Upper lobe of right lung (tissue), 1 donor: Measurements from ENCODE around the gene CNPY2. TPM values are rescaled to one million over a fixed set of nuclear protein-coding genes. Genes with fewer than 3 reads are reported as not detected.
A peak's percentile ranks its signal among the peaks of the same experiment; 100 is the strongest.

Experiments used
- ATAC-seq: fragments of 200-7000 bp; cut with Tn5 transposase; one replicate; pipeline ENCODE4 v1.9.1; 2020; ENCODE audit warnings: mild to moderate bottlenecking, moderate library complexity
- DNase-seq: peaks from one replicate; pipeline ENCODE4 v3.0.0-alpha.2; 2020
- H3K27ac ChIP-seq: fragments of 200-600 bp; one replicate; pipeline ENCODE4 v1.8.0; 2022
- H3K27me3 ChIP-seq: fragments of 200-600 bp; one replicate; pipeline ENCODE4 v1.8.0; 2022; ENCODE audit warnings: mild to moderate bottlenecking
- H3K36me3 ChIP-seq: fragments of 200-600 bp; one replicate; pipeline ENCODE4 v1.8.0; 2022
- H3K4me1 ChIP-seq: fragments of 200-600 bp; one replicate; pipeline ENCODE4 v1.8.0; 2022
- H3K4me3 ChIP-seq: fragments of 200-600 bp; one replicate; pipeline ENCODE4 v1.8.0; 2022; ENCODE audit warnings: mild to moderate bottlenecking
- H3K9me3 ChIP-seq: fragments of 200-600 bp; one replicate; pipeline ENCODE4 v1.8.0; 2022
- intact Hi-C: fragments of 100-400 bp; cut with DNase I; formaldehyde crosslinking; loops from one replicate; pipeline ENCODE4 v1.11.0; 2022
- total RNA-seq: library from RNA; stranded (reverse); fragmentation: NEBNext Ultra II Directional; extraction: Animal tissue kit (Norgen Biotek cat#: 25700); gene quantifications from one replicate; pipeline ENCODE4 v1.2.1, GENCODE V29; 2021
- TF ChIP-seq, protein P1 (sequence below): fragments of 200-600 bp; IDR thresholded peaks from one replicate; pipeline ENCODE4 v1.8.0; 2022; ENCODE audit warnings: antibody characterized with exemption
- donor health status: DM: no; HTN: yes; CAD: no; lungs with severe emphysema.

The CNPY2 gene
- total RNA-seq, 1 donor from 2014 or later, result 101 TPM

- Histone ChIP-seq H3K9me3 (no peaks in the 10 kb centered on the region), H3K27me3 (no peaks in the 10 kb centered on the region), H3K4me3 (peak overlapping the region; percentile 93), H3K36me3 (peaks cover 51% of the 10 kb centered on the region), H3K27ac (peak overlapping the region; percentile 93), H3K4me1 (peaks cover 8% of the 10 kb centered on the region)
- no peak for DNase-seq
- TF ChIP-seq, protein P1, sequence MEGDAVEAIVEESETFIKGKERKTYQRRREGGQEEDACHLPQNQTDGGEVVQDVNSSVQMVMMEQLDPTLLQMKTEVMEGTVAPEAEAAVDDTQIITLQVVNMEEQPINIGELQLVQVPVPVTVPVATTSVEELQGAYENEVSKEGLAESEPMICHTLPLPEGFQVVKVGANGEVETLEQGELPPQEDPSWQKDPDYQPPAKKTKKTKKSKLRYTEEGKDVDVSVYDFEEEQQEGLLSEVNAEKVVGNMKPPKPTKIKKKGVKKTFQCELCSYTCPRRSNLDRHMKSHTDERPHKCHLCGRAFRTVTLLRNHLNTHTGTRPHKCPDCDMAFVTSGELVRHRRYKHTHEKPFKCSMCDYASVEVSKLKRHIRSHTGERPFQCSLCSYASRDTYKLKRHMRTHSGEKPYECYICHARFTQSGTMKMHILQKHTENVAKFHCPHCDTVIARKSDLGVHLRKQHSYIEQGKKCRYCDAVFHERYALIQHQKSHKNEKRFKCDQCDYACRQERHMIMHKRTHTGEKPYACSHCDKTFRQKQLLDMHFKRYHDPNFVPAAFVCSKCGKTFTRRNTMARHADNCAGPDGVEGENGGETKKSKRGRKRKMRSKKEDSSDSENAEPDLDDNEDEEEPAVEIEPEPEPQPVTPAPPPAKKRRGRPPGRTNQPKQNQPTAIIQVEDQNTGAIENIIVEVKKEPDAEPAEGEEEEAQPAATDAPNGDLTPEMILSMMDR, result no peak
- intact Hi-C loops, result no loop called here
- no peak for ATAC-seq
Measured at GRCh38 chr12:56315249-56315621, 553 bp downstream of the CNPY2 start.

DNA sequence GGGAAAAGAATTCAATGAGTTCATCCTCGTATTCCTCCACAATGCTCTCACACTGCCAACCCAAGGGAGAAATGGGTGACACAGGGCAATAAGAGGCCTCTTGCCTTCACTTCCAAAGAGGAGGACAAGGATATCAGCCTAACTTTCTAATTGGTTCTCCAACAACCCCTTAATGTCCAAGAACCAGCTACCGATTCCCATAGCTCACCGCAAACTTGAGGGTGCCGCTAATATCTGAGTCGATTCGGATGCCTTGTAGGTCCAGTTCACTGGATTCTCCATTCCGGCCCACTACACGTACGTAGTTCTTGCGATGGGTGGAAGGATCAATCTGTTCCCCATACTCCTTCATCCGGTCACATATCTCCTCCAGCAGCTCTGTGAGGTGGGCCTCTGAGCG is 4.8 kb downstream of the CNPY2 start:
- no peaks in the 10 kb centered on the region for H3K27me3 ChIP-seq
- no peaks in the 10 kb centered on the region for H3K9me3 ChIP-seq
- no peak overlapping the region for H3K27ac ChIP-seq
- DNase-seq, result no peak
- H3K4me1 ChIP-seq, result peaks cover 8% of the 10 kb centered on the region
- ATAC-seq, result no peak
- peaks cover 64% of the 10 kb centered on the region for H3K36me3 ChIP-seq
- intact Hi-C loops, result no loop called here
- no peak overlapping the region for H3K4me3 ChIP-seq
- TF ChIP-seq, protein P1, result no peak

DNA sequence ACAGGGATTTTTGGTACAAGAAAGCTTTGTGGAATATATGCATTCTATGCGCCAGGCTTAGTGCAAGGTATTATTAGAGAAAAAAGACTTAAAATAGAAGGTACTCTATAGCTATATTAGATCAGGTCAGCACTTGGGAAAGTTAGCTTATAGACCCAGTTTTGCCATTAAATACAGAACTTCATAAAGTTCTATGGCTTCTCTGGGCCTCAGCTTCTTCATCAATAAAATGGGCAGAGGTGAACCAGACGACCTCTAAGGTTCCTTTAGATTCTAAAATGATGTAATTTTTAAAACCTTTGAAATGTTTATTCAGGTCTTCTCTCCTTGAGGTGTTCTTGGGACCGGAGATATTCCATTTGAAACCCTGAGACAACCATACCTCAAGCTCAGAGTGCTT is 7.1 kb downstream of the CNPY2 start:
- no peaks in the 10 kb centered on the region for H3K4me1 ChIP-seq
- no peak overlapping the region for H3K4me3 ChIP-seq
- DNase-seq (no peak), ATAC-seq (no peak)
- H3K9me3 ChIP-seq, result no peaks in the 10 kb centered on the region
- H3K27ac ChIP-seq, result no peak overlapping the region
- no peaks in the 10 kb centered on the region for H3K27me3 ChIP-seq
- TF ChIP-seq, protein P1, result no peak
- intact Hi-C loops, result no loop called here
- H3K36me3 ChIP-seq, result peaks cover 79% of the 10 kb centered on the region

GRCh38 chr12:56307221-56307965 is 8.4 kb downstream of the CNPY2 start:
- no peaks in the 10 kb centered on the region for H3K4me1 ChIP-seq
- TF ChIP-seq, protein P1, result no peak
- intact Hi-C loops, result no loop called here
- no peak overlapping the region for H3K4me3 ChIP-seq
- DNase-seq (peak; percentile 25), ATAC-seq (no peak)
- no peaks in the 10 kb centered on the region for H3K27me3 ChIP-seq
- no peak overlapping the region for H3K27ac ChIP-seq
- H3K9me3 ChIP-seq, result no peaks in the 10 kb centered on the region
- H3K36me3 ChIP-seq, result peaks cover 77% of the 10 kb centered on the region

DNA sequence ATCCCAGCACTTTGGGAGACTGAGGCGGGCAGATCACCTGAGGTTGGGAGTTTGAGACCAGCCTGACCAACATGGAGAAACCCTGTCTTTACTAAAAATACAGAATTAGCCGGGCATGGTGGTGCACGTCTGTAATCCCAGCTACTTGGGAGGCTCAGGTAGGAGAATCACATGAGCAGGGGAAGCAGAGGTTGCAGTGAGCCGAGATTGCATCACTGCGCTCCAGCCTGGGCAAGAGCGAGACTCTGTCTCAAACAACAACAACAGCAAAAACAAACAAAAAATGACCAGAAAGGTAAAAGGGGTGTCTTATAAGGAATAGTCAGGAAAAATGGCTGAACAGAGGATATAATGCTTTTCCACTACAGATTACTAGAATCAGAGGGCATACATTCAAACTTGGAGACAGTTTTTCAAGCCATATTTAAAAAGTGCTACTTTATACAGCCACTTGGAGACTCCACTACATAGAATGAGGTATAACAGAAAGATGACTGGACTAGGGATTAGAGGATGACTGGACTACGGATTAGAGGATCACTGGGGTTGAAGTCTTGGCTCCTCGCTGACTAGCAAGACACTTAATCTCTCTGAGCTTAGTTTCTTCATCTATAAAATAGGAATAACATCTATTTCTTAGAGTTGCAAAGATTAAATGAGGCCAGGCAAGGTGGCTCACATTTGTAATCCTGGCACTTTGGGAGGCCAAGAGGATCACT is 10.8 kb downstream of the CNPY2 start:
- intact Hi-C loops, result no loop called here
- Histone ChIP-seq H3K27me3 (no peaks in the 10 kb centered on the region), H3K36me3 (peaks cover 56% of the 10 kb centered on the region), H3K4me1 (peaks cover 8% of the 10 kb centered on the region), H3K9me3 (no peaks in the 10 kb centered on the region), H3K4me3 (no peak overlapping the region), H3K27ac (no peak overlapping the region)
- ATAC-seq (no peak), DNase-seq (no peak)
- TF ChIP-seq, protein P1, result no peak
